ENCODE data around the gene SNAI3.

Gene SNAI3

GRCh38 chr16:88694221-88695087 is 8.1 kb upstream of the SNAI3 start:
- peaks cover 18% of the 10 kb centered on the region in 2 donors for H3K36me3 Mint-ChIP-seq
- DNase-seq (no peak), ATAC-seq (replicated peaks) (no peak)
- H3K27ac Mint-ChIP-seq, result peak overlapping the region; percentile 39
- H3K4me1 Mint-ChIP-seq, result peaks cover 18 to 53% of the 10 kb centered on the region in 2 donors
- H3K27me3 Mint-ChIP-seq, result no peaks in the 10 kb centered on the region
- H3K4me3 Mint-ChIP-seq, result no peak overlapping the region
- H3K9me3 Mint-ChIP-seq, result no peaks in the 10 kb centered on the region

- DNase-seq (no peak), ATAC-seq (replicated peaks) (no peak)
- H3K27ac Mint-ChIP-seq, result no peak overlapping the region
- H3K4me3 Mint-ChIP-seq, result no peak overlapping the region
- no peaks in the 10 kb centered on the region for H3K9me3 Mint-ChIP-seq
- H3K27me3 Mint-ChIP-seq, result no peaks in the 10 kb centered on the region
- peaks cover 19 to 56% of the 10 kb centered on the region in 2 donors for H3K4me1 Mint-ChIP-seq
- peaks cover 15 to 18% of the 10 kb centered on the region in 2 donors for H3K36me3 Mint-ChIP-seq
Measured at GRCh38 chr16:88693420-88694177, 7.3 kb upstream of the SNAI3 start.

- Mint-ChIP-seq H3K4me3 (no peak overlapping the region), H3K9me3 (no peaks in the 10 kb centered on the region), H3K4me1 (peaks cover 18 to 56% of the 10 kb centered on the region in 2 donors), H3K36me3 (peaks cover 9 to 12% of the 10 kb centered on the region in 2 donors), H3K27ac (no peak overlapping the region), H3K27me3 (no peaks in the 10 kb centered on the region)
- ATAC-seq (replicated peaks) (no peak), DNase-seq (no peak)
Measured at GRCh38 chr16:88692861-88693260, 6.6 kb upstream of the SNAI3 start.

DNA sequence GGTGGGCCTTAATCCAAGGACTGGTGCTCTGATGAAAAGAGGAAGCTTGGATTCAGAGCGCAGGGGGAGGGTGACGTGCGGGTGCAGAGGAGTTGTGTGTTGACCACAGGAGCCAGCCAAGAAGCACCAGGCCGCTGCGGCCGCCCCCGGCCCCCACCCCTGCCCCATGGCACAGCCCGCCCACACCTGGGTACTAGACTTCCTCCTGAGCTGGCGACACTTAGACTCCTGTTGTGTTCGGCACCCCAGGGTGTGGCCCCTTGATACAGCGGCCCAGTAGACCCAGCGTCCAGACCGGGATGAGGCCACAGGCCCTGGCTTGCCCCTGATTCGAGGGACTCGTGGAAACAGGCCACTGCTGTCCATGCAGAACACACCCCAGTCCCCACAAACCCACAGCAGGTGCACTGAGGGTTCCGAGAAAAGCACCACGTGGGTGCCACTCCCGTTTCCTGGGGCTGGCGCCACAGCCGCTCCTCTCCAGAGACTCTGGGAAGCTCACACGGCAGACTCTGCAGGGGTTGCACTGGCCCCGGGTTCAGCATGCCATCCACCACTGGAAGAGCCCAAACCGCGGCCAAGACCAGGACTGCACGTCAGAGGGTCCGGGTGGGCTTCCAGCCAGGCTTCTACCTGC is 5.7 kb upstream of the SNAI3 start:
- H3K27me3 Mint-ChIP-seq, result no peaks in the 10 kb centered on the region
- peak overlapping the region in 1 of 2 donors; percentile 61 for H3K4me3 Mint-ChIP-seq
- no peak overlapping the region for H3K27ac Mint-ChIP-seq
- peak; percentile 75 to 79 for ATAC-seq (replicated peaks)
- H3K9me3 Mint-ChIP-seq, result no peaks in the 10 kb centered on the region
- H3K36me3 Mint-ChIP-seq, result peaks cover 6 to 7% of the 10 kb centered on the region in 2 donors
- H3K4me1 Mint-ChIP-seq, result peaks cover 18 to 57% of the 10 kb centered on the region in 2 donors
- peak; percentile 45 for DNase-seq

DNA sequence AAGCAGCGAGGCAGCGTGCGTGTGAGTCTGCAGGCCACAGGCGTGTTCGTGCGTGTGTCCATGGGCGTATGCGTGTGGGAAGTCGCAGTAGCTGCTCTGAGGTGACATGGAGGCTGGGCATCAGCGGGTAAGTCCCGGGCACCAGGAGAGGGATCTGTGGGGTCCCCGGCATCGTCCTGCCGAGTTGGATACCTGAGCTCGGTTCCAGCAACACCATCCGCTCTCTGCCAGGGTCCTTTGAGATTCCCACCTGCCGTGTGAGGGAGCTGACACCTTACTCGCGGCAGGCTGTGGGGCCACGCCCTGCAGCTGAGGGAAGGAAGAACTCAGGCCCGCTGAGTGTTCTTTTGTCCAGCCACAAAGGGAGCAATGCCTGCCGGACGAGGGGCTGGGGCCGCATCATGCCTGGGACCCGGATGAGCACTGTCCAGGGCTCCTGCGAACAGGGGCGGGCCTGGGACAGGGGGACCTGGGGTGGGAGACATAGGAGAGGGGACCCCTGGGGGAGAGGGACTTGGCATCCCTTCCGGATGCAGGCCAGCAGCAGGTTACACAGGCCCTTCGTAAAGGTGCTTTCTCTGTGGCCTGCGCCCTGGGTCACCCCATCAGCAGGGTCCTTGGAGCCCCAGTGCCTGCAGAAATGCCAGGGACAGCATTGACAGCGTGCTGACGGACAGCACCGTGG is 5.0 kb upstream of the SNAI3 start:
- ATAC-seq (replicated peaks) (peak; percentile 1), DNase-seq (no peak)
- Mint-ChIP-seq H3K4me1 (peaks cover 18 to 61% of the 10 kb centered on the region in 2 donors), H3K9me3 (no peaks in the 10 kb centered on the region), H3K4me3 (peak overlapping the region in 1 of 2 donors; percentile 61), H3K36me3 (peaks cover 6 to 7% of the 10 kb centered on the region in 2 donors), H3K27ac (peak overlapping the region; percentile 83), H3K27me3 (no peaks in the 10 kb centered on the region)

DNA sequence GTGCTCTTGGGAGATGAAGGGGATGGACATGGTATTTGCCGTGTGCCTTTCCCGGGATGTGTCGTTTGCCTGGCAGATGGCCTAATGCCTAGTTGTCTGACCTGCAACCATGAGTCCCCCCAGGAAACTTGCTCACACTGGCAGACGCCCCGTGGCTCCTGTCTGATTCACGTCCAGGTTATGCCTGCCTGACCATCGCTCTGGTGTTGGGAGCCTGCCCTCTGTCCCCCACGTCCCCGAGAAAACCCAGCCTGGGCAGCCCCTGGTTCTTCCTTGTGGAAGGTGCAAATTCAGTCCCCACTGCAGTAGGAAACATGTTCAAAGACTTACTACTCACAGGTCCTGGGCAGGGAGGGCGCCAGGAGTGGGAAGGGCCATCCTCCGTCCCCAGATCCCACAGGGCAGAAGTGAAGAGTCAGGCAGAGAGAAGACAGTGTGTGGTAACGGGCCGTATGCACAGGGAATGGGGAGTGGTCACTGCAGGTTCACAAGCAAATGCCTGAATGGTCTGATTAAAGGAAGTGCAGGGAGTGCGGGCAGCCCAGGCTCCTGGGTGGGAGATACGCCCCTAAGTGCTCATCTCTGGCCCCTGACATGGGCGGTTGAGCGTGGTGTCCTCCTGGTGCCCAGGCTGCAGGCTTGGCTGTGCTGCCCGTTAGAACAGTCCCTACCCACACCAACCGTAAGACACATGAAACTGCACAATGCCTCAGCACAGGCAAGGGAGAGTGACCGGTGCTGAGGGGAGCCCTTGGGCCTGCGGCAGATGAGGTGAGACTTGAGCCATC is 4.2 kb upstream of the SNAI3 start:
- no peaks in the 10 kb centered on the region for H3K27me3 Mint-ChIP-seq
- H3K27ac Mint-ChIP-seq, result peak overlapping the region; percentile 83
- no peak for DNase-seq
- H3K36me3 Mint-ChIP-seq, result peaks cover 6 to 7% of the 10 kb centered on the region in 2 donors
- H3K9me3 Mint-ChIP-seq, result no peaks in the 10 kb centered on the region
- H3K4me1 Mint-ChIP-seq, result peaks cover 18 to 63% of the 10 kb centered on the region in 2 donors
- no peak for ATAC-seq (replicated peaks)
- H3K4me3 Mint-ChIP-seq, result no peak overlapping the region

DNA sequence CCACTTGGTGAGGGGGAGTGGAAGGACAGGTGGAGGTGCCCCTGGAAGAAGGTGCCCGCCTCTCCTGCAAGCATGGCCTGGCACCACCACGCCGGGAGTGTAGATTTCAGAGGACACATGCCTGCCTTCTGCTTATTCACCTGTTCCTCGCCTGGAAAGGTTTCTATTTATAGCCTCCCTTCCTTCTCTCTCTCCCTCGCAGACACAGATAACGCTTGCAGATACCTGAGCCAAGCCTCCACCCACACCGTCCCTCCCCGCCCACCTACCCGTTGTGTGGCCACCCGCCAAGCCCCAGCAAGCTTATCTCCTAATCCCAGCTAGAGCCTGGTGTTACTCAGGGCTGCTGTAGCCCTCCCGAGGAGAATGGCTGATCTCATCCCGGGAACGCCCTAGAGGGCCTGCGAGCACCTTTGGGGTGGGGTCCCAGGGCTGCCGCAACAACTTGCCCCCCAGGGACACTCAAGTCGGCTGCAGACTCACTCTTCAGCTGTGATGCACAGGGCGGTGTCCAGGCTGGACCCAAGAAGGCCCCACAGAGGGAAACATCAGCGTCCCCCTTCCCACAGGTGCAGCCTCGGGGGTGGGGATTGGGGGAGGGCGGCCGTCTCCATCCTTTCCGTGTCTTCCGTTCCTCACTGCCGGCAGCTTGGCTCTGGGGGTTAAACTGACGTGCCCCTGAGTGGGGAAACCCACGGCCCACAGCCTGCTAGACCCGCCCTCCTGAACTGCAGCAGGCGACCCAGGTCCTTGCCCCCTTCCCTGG is 1.9 kb upstream of the SNAI3 start:
- Mint-ChIP-seq H3K36me3 (peaks cover 0 to 1% of the 10 kb centered on the region in 2 donors), H3K4me1 (peaks cover 19 to 73% of the 10 kb centered on the region in 2 donors), H3K27me3 (no peaks in the 10 kb centered on the region), H3K9me3 (no peaks in the 10 kb centered on the region), H3K27ac (peak overlapping the region; percentile 31), H3K4me3 (no peak overlapping the region)
- ATAC-seq (replicated peaks), result no peak
- DNase-seq, result no peak

DNA sequence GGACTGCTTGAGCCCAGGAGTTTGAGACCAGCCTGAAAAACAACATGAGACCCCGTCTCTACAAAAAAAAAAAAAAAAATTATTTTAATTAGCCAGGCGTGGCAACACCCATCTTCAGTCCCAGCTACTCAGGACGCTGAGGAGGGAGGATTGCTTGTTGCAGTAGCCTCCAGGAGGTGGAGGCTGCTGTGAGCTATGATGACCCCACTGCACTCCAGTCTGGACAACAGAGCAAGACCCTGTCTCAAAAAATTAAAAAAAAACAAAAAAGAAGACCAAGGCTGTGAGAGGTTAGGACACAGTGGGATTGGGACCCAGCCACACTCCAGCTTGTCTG is 1.3 kb upstream of the SNAI3 start:
- Mint-ChIP-seq H3K4me1 (peaks cover 19 to 74% of the 10 kb centered on the region in 2 donors), H3K36me3 (peaks cover 0 to 1% of the 10 kb centered on the region in 2 donors), H3K9me3 (no peaks in the 10 kb centered on the region), H3K4me3 (no peak overlapping the region), H3K27ac (no peak overlapping the region), H3K27me3 (no peaks in the 10 kb centered on the region)
- ATAC-seq (replicated peaks) (no peak), DNase-seq (no peak)

GRCh38 chr16:88687254-88687576 is 908 bp upstream of the SNAI3 start:
- H3K9me3 Mint-ChIP-seq, result no peaks in the 10 kb centered on the region
- DNase-seq, result no peak
- H3K36me3 Mint-ChIP-seq, result peaks cover 0 to 1% of the 10 kb centered on the region in 2 donors
- H3K4me1 Mint-ChIP-seq, result peaks cover 21 to 74% of the 10 kb centered on the region in 2 donors
- H3K27ac Mint-ChIP-seq, result no peak overlapping the region
- ATAC-seq (replicated peaks), result no peak
- no peaks in the 10 kb centered on the region for H3K27me3 Mint-ChIP-seq
- H3K4me3 Mint-ChIP-seq, result peak overlapping the region in 1 of 2 donors; percentile 44

GRCh38 chr16:88686062-88686438 is 257 bp downstream of the SNAI3 start:
- H3K36me3 Mint-ChIP-seq, result peaks cover 0 to 1% of the 10 kb centered on the region in 2 donors
- peak overlapping the region; percentile 81 for H3K27ac Mint-ChIP-seq
- ATAC-seq (replicated peaks) (peak; percentile 5 to 11), DNase-seq (no peak)
- H3K4me3 Mint-ChIP-seq, result peak overlapping the region; percentile 83 to 92
- H3K4me1 Mint-ChIP-seq, result peaks cover 27 to 74% of the 10 kb centered on the region in 2 donors
- no peaks in the 10 kb centered on the region for H3K9me3 Mint-ChIP-seq
- no peaks in the 10 kb centered on the region for H3K27me3 Mint-ChIP-seq

- no peak for ATAC-seq (replicated peaks)
- peaks cover 25 to 74% of the 10 kb centered on the region in 2 donors for H3K4me1 Mint-ChIP-seq
- H3K27ac Mint-ChIP-seq, result peak overlapping the region; percentile 56
Measured at GRCh38 chr16:88685156-88686061, 898 bp downstream of the SNAI3 start.

DNA sequence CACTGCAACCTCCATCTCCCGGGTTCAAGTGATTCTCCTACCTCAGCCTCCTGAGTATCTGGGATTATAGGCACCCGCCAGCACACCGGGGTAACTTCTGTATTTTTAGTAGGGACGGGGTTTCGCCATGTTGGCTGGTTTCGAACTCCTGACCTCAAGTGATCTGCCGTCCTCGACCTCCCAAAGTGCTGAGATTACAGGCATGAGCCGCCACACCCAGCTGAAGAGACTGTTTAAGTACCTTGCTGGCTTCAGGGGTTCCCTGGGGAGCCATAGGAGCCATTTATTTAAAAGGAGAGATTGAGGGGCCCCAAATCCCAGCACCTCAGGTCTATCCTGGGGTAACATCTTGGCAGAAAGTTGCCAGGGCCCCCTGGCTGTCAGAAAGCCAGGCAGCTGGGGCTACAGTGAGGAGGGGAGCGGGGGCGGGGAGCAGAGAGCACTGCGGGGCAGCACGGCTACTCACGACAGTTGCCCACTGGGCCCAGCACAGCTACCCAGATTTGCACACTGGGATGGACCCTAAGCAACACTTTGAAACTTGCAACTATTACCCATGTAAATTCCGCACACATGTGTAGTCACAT is 1.6 kb downstream of the SNAI3 start:
- Mint-ChIP-seq H3K27ac (peak overlapping the region; percentile 20), H3K9me3 (no peaks in the 10 kb centered on the region), H3K4me1 (peaks cover 24 to 75% of the 10 kb centered on the region in 2 donors), H3K27me3 (no peaks in the 10 kb centered on the region), H3K36me3 (peaks cover 0 to 4% of the 10 kb centered on the region in 2 donors), H3K4me3 (no peak overlapping the region)
- no peak for DNase-seq
- no peak for ATAC-seq (replicated peaks)

More at GRCh38 chr16:88685156-88686061, 898 bp downstream of the SNAI3 start:
- Mint-ChIP-seq H3K36me3 (peaks cover 0 to 4% of the 10 kb centered on the region in 2 donors), H3K9me3 (no peaks in the 10 kb centered on the region), H3K4me3 (peak overlapping the region; percentile 83 to 92), H3K27me3 (no peaks in the 10 kb centered on the region)
- DNase-seq, result no peak

All from stimulated activated naive B cell treated with anti-CD40 and anti-IgM and Interleukin-4, amounts not matched to agents 10 μg/mL and 1 μg/mL and 100 μg/mL, for 72 hours (primary cell).